ENCODE results near the gene WDR77.
A peak's percentile ranks its signal among the peaks of the same experiment; 100 is the strongest.

WDR77 gene

DNA sequence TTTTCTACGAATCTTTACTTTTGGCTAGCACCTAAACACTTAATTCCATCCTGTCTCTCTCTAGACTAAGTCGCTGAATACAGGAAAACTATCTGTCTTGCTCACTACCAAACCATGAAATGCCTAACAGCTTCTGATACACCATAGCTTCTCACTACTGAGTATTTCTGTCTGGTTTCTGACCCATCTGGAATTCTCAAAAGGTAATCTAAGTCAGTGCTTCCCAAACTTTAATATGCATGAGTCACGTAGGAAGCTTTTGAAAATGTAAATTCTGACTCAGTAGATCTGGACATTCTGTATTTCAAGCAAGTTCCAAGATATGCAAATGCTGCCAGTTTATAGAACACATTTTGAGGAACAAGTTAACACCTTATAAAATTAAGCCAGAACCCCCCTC lies 12.3 kb downstream of the WDR77 start:
- Histone ChIP-seq H3K4me2 (ENCODE audit: low read length) (no peak overlapping the region), H2BK120ac (ENCODE audit: low read depth, low read length) (no peak overlapping the region), H3K23ac (ENCODE audit: low read length) (no peak overlapping the region), H2BK15ac (replicated peaks; ENCODE audit: low read depth) (no peak overlapping the region), H3K36me3 (ENCODE audit: control insufficient read depth, insufficient read depth, low read length) (peaks cover 7% of the 10 kb centered on the region), H3K56ac (ENCODE audit: low read length) (no peak overlapping the region), H3K79me1 (ENCODE audit: low read length) (no peaks in the 10 kb centered on the region), H2BK5ac (ENCODE audit: low read length) (no peak overlapping the region), H3K4me3 (ENCODE audit: low read length) (no peak overlapping the region), H3K9ac (ENCODE audit: low read length) (no peak overlapping the region), H4K5ac (ENCODE audit: low read length) (no peak overlapping the region), H4K8ac (ENCODE audit: low read depth, low read length) (no peak overlapping the region), H3K4ac (ENCODE audit: low read depth, low read length) (no peak overlapping the region), H3K4me1 (ENCODE audit: control insufficient read depth, low read depth, low read length) (no peaks in the 10 kb centered on the region), H3K27me3 (ENCODE audit: insufficient read depth, low read length, poor library complexity) (no peaks in the 10 kb centered on the region), H2AK5ac (ENCODE audit: low read length) (no peak overlapping the region), H3K18ac (ENCODE audit: low read length) (no peak overlapping the region), H3K79me2 (ENCODE audit: control insufficient read depth, insufficient read depth, low read length) (no peaks in the 10 kb centered on the region), H3K27ac (ENCODE audit: low read depth, low read length) (no peak overlapping the region)
- DNase-seq: no peak
- no CpG with 5 or more reads among the region's 3 CpGs for WGBS (ENCODE audit: extremely low coverage, insufficient coverage, low lambda C conversion rate)

DNA sequence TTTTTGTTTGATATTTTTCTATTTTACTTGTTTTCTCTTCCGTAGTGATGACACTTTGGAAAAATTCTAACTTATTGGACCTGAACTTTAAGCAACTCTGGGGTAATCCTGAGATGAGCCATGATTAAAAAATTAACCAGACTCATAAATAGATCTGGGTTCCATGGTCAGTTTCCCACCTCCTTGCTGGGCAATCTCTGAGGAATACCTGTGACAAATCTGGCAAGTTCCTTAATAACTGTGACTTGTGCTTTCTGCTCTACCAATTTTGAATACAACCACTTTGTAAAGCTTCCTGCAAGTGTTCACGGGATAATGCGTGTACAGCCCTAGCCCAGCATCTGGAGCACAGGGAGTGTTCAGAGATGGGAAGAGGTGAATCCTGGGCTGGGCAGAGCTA lies 24.8 kb downstream of the WDR77 start:
- no CpG with 5 or more reads among the region's 3 CpGs for WGBS (ENCODE audit: extremely low coverage, insufficient coverage, low lambda C conversion rate)
- no peak overlapping the region for H3K9ac ChIP-seq (ENCODE audit: low read length)
- H2BK5ac ChIP-seq (ENCODE audit: low read length): no peak overlapping the region
- no peak overlapping the region for H3K27ac ChIP-seq (ENCODE audit: low read depth, low read length)
- no peak overlapping the region for H3K4ac ChIP-seq (ENCODE audit: low read depth, low read length)
- no peak overlapping the region for H4K5ac ChIP-seq (ENCODE audit: low read length)
- no peak overlapping the region for H3K4me3 ChIP-seq (ENCODE audit: low read length)
- H4K8ac ChIP-seq (ENCODE audit: low read depth, low read length): no peak overlapping the region
- no peak overlapping the region for H2AK5ac ChIP-seq (ENCODE audit: low read length)
- no peak for DNase-seq
- no peak overlapping the region for H2BK15ac ChIP-seq (replicated peaks; ENCODE audit: low read depth)
- no peaks in the 10 kb centered on the region for H3K27me3 ChIP-seq (ENCODE audit: insufficient read depth, low read length, poor library complexity)
- H3K79me1 ChIP-seq (ENCODE audit: low read length): no peaks in the 10 kb centered on the region
- H2BK120ac ChIP-seq (ENCODE audit: low read depth, low read length): no peak overlapping the region
- no peak overlapping the region for H3K23ac ChIP-seq (ENCODE audit: low read length)
- no peaks in the 10 kb centered on the region for H3K4me1 ChIP-seq (ENCODE audit: control insufficient read depth, low read depth, low read length)
- H3K18ac ChIP-seq (ENCODE audit: low read length): no peak overlapping the region
- no peaks in the 10 kb centered on the region for H3K36me3 ChIP-seq (ENCODE audit: control insufficient read depth, insufficient read depth, low read length)
- H3K4me2 ChIP-seq (ENCODE audit: low read length): no peak overlapping the region
- no peak overlapping the region for H3K56ac ChIP-seq (ENCODE audit: low read length)
- no peaks in the 10 kb centered on the region for H3K79me2 ChIP-seq (ENCODE audit: control insufficient read depth, insufficient read depth, low read length)

DNA sequence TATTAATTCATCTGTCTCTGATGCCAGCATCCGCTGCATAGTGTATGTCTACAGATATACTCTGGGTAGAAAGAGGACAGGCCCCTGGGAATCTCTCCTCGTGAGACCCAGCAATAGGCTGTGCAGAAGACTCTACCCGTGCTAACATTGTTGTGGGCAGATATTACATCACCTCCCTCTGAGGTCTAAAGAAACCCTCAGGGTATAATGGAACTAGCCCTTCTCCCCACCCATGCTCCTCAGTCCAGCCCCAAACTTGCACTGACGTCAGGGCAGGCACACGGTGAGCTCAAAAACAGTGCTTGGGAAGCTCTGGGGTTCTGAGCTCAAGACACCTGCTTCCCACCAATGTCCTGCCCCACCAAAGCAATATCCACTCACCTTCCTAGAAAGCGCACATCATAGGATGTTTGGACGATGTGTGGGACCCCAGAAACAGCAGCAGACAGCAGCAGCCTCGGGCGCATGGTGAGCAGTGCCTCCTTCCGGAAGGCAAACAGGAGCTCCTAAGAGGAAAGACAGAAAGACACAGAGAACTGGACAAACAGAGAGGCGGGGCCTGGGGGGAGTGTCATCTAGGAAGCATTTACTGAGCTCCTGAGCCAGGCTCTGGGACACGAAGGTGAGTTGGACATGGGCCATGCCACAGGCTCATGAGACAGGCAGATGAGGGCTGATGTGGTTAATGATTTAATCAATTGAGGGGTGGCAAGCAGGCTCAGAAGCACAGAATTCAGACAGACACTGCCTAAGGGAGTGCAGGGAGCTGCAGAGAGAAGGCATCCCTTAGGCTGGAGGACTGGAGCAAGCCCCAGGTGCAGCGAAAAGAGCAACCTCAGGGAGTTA lies 26.3 kb downstream of the WDR77 start:
- DNase-seq: no peak

DNA sequence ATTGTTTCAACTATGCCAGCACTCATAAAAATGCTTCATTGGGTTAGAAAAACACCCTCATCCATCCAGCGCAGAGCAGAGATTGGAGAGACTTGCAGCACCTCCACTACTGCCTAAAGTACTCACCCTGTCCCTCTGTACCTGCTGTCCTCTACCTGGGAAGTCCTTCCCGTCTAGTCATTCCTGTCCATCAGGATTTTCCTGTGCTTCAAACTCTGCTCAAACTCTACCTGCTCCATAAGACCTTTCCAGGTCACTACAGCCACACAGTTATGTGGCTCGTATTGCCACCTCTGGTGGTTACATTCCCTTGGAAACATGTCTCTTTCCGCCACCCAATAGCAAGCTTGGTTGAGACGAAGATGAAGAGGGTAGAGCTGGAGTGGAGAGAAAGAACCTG lies 28.7 kb downstream of the WDR77 start:
- no CpG with 5 or more reads among the region's 5 CpGs for WGBS (ENCODE audit: extremely low coverage, insufficient coverage, low lambda C conversion rate)
- Histone ChIP-seq H2AK5ac (ENCODE audit: low read length) (no peak overlapping the region), H3K4me3 (ENCODE audit: low read length) (no peak overlapping the region), H3K56ac (ENCODE audit: low read length) (no peak overlapping the region), H4K8ac (ENCODE audit: low read depth, low read length) (no peak overlapping the region), H3K18ac (ENCODE audit: low read length) (no peak overlapping the region), H3K4me1 (ENCODE audit: control insufficient read depth, low read depth, low read length) (no peaks in the 10 kb centered on the region), H3K79me1 (ENCODE audit: low read length) (no peaks in the 10 kb centered on the region), H2BK5ac (ENCODE audit: low read length) (no peak overlapping the region), H4K5ac (ENCODE audit: low read length) (no peak overlapping the region), H3K9ac (ENCODE audit: low read length) (no peak overlapping the region), H3K4me2 (ENCODE audit: low read length) (no peak overlapping the region), H3K79me2 (ENCODE audit: control insufficient read depth, insufficient read depth, low read length) (no peaks in the 10 kb centered on the region), H2BK15ac (replicated peaks; ENCODE audit: low read depth) (no peak overlapping the region), H3K23ac (ENCODE audit: low read length) (no peak overlapping the region), H3K27me3 (ENCODE audit: insufficient read depth, low read length, poor library complexity) (no peaks in the 10 kb centered on the region), H3K36me3 (ENCODE audit: control insufficient read depth, insufficient read depth, low read length) (no peaks in the 10 kb centered on the region), H3K27ac (ENCODE audit: low read depth, low read length) (no peak overlapping the region), H2BK120ac (ENCODE audit: low read depth, low read length) (no peak overlapping the region), H3K4ac (ENCODE audit: low read depth, low read length) (no peak overlapping the region)
- DNase-seq: no peak

More for the DNA sequence above, 26.3 kb downstream of the WDR77 start:
- Histone ChIP-seq H3K18ac (ENCODE audit: low read length) (no peak overlapping the region), H3K27me3 (ENCODE audit: insufficient read depth, low read length, poor library complexity) (no peaks in the 10 kb centered on the region), H2AK5ac (ENCODE audit: low read length) (no peak overlapping the region), H4K5ac (ENCODE audit: low read length) (no peak overlapping the region), H2BK5ac (ENCODE audit: low read length) (no peak overlapping the region), H4K8ac (ENCODE audit: low read depth, low read length) (no peak overlapping the region), H3K4me1 (ENCODE audit: control insufficient read depth, low read depth, low read length) (no peaks in the 10 kb centered on the region), H3K27ac (ENCODE audit: low read depth, low read length) (no peak overlapping the region), H3K36me3 (ENCODE audit: control insufficient read depth, insufficient read depth, low read length) (no peaks in the 10 kb centered on the region), H2BK15ac (replicated peaks; ENCODE audit: low read depth) (no peak overlapping the region), H3K9ac (ENCODE audit: low read length) (no peak overlapping the region), H3K79me2 (ENCODE audit: control insufficient read depth, insufficient read depth, low read length) (no peaks in the 10 kb centered on the region), H2BK120ac (ENCODE audit: low read depth, low read length) (no peak overlapping the region), H3K4me2 (ENCODE audit: low read length) (no peak overlapping the region), H3K56ac (ENCODE audit: low read length) (no peak overlapping the region), H3K79me1 (ENCODE audit: low read length) (no peaks in the 10 kb centered on the region), H3K23ac (ENCODE audit: low read length) (no peak overlapping the region), H3K4me3 (ENCODE audit: low read length) (no peak overlapping the region), H3K4ac (ENCODE audit: low read depth, low read length) (no peak overlapping the region)
- no CpG with 5 or more reads among the region's 13 CpGs for WGBS (ENCODE audit: extremely low coverage, insufficient coverage, low lambda C conversion rate)

DNA sequence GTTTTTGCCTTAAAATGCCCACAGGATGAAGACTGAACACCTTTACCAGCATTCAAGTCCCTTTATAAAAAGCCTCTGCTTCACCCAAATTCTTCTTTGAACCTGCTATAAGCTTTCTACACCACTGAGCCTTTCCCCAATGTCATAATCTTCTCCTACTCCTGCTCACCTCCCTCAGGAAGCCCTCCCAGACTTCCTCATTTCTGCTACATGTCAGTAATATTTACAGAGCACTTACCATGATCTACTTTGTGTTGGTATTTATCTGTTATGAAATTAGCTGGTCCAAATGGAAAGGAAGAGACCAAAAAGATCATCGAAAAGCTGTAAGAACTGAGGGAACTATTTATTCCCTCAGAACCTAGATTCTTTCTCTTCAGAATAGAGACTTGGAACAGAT lies 30.0 kb downstream of the WDR77 start:
- no peaks in the 10 kb centered on the region for H3K79me1 ChIP-seq (ENCODE audit: low read length)
- no peaks in the 10 kb centered on the region for H3K27me3 ChIP-seq (ENCODE audit: insufficient read depth, low read length, poor library complexity)
- H3K23ac ChIP-seq (ENCODE audit: low read length): no peak overlapping the region
- H3K27ac ChIP-seq (ENCODE audit: low read depth, low read length): no peak overlapping the region
- H2BK120ac ChIP-seq (ENCODE audit: low read depth, low read length): no peak overlapping the region
- no peak overlapping the region for H3K18ac ChIP-seq (ENCODE audit: low read length)
- DNase-seq: no peak
- no peaks in the 10 kb centered on the region for H3K36me3 ChIP-seq (ENCODE audit: control insufficient read depth, insufficient read depth, low read length)
- no peak overlapping the region for H3K9ac ChIP-seq (ENCODE audit: low read length)
- no peak overlapping the region for H3K4ac ChIP-seq (ENCODE audit: low read depth, low read length)
- no peak overlapping the region for H3K4me3 ChIP-seq (ENCODE audit: low read length)
- no peaks in the 10 kb centered on the region for H3K79me2 ChIP-seq (ENCODE audit: control insufficient read depth, insufficient read depth, low read length)
- no peak overlapping the region for H4K5ac ChIP-seq (ENCODE audit: low read length)
- no peak overlapping the region for H2AK5ac ChIP-seq (ENCODE audit: low read length)
- H4K8ac ChIP-seq (ENCODE audit: low read depth, low read length): no peak overlapping the region
- no peak overlapping the region for H3K4me2 ChIP-seq (ENCODE audit: low read length)
- H3K4me1 ChIP-seq (ENCODE audit: control insufficient read depth, low read depth, low read length): no peaks in the 10 kb centered on the region
- no peak overlapping the region for H2BK5ac ChIP-seq (ENCODE audit: low read length)
- no CpG with 5 or more reads among the region's 1 CpG for WGBS (ENCODE audit: extremely low coverage, insufficient coverage, low lambda C conversion rate)
- H2BK15ac ChIP-seq (replicated peaks; ENCODE audit: low read depth): no peak overlapping the region
- H3K56ac ChIP-seq (ENCODE audit: low read length): no peak overlapping the region

DNA sequence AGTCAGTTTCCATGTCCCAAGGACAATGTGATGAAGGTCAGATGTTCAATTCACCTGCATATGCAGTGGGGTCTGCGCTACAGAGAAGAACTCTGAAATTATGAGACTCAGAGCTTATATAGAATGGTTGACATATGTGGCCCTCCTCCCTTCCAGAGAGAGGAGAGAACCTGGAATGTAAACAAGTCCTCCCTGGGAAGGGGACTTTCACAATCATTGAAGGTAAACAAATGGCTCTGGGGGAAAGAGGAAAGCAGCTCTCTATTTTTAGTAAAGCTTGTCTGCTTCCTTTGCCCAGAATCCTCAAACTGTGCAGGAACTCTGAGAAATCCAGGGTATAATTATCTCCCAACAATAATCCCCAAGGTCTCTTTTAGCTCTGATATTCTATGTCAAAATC lies 31.3 kb downstream of the WDR77 start:
- no peak overlapping the region for H3K18ac ChIP-seq (ENCODE audit: low read length)
- no peak overlapping the region for H4K8ac ChIP-seq (ENCODE audit: low read depth, low read length)
- no peak overlapping the region for H2BK15ac ChIP-seq (replicated peaks; ENCODE audit: low read depth)
- H3K36me3 ChIP-seq (ENCODE audit: control insufficient read depth, insufficient read depth, low read length): no peaks in the 10 kb centered on the region
- H3K4me2 ChIP-seq (ENCODE audit: low read length): no peak overlapping the region
- H3K4me3 ChIP-seq (ENCODE audit: low read length): no peak overlapping the region
- H3K4me1 ChIP-seq (ENCODE audit: control insufficient read depth, low read depth, low read length): no peaks in the 10 kb centered on the region
- WGBS (ENCODE audit: extremely low coverage, insufficient coverage, low lambda C conversion rate): no CpG with 5 or more reads among the region's 1 CpG
- no peak overlapping the region for H2BK5ac ChIP-seq (ENCODE audit: low read length)
- no peak overlapping the region for H3K56ac ChIP-seq (ENCODE audit: low read length)
- H3K4ac ChIP-seq (ENCODE audit: low read depth, low read length): no peak overlapping the region
- H3K79me1 ChIP-seq (ENCODE audit: low read length): no peaks in the 10 kb centered on the region
- no peak overlapping the region for H2BK120ac ChIP-seq (ENCODE audit: low read depth, low read length)
- no peaks in the 10 kb centered on the region for H3K79me2 ChIP-seq (ENCODE audit: control insufficient read depth, insufficient read depth, low read length)
- no peak overlapping the region for H2AK5ac ChIP-seq (ENCODE audit: low read length)
- DNase-seq: peak; percentile 48
- no peak overlapping the region for H3K23ac ChIP-seq (ENCODE audit: low read length)
- H3K27me3 ChIP-seq (ENCODE audit: insufficient read depth, low read length, poor library complexity): no peaks in the 10 kb centered on the region
- no peak overlapping the region for H3K9ac ChIP-seq (ENCODE audit: low read length)
- H4K5ac ChIP-seq (ENCODE audit: low read length): no peak overlapping the region
- H3K27ac ChIP-seq (ENCODE audit: low read depth, low read length): no peak overlapping the region
